ENCODE measurements around the gene ZRANB3. TPM values are rescaled to one million over a fixed set of nuclear protein-coding genes. Genes with fewer than 3 reads are reported as not detected.
A peak's percentile ranks its signal among the peaks of the same experiment; 100 is the strongest.

ZRANB3 gene
- total RNA-seq (1 to 10 TPM; 5.7 to 7.2 TPM), polyA plus RNA-seq (1 to 10 TPM; 2.5 TPM)

DNA sequence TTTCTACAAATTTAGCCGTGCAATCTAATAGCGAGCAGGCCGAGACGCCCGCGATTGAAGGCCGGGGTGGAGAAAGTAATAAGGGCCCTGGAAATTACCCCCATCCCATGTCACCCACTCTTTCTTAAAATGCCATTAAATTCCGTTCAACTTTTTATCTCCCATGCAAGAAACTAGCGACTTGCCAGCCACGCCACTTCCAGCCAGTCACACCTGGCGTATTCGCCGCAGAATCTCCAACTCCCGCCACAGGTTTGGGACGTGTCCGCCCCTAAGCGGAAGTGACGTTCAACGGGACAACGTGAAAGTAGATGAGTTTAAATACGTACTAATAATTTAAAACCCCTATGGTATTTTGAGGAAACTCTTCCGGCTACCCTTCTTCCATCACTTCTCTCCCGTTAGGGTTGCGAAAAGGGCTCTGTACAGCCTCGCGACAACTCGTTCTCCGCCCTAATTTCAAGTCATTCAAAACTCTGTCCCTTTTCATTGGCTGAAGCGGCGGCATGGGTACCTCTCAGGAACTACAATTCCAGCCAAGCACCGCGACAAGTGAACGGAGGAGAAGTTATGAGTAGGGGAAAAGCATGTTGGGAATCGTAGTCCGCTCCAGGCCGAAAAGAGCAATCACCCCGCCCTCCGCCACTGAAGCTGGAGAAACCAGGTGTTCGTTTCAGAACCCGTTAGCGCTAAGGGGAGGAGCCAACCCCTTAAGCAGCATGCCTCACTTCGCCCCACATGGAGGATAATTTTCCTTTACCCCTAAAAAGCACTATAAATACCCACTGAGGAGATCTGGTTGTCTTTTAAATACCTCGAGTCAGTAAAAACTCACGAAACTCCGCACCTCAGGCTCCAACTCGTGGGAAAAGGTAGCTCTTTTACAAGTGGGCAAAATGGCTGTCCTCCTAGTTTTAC lies at the start of gene ZRANB3:
Gene ZRANB3 (minus strand): TSS at position 906 of the 918 bp plus-strand sequence.
- H3K36me3 ChIP-seq (ENCODE audit: control insufficient read depth in 4 of 4, insufficient read depth in 3 of 4, low read depth in 1 of 4, low read length in 3 of 4): no peaks in the 10 kb centered on the region
- under 1% methylated on average over 46 of the region's 46 CpGs for WGBS
- peak in 1 of 2 donors; percentile 39 for TF ChIP-seq RXRA (IDR thresholded peaks at IDR 0.05)
- peak; percentile 55 for TF ChIP-seq MAX (IDR thresholded peaks at IDR 0.05)
- TF ChIP-seq SP1 (IDR thresholded peaks at IDR 0.05): no peak
- TF ChIP-seq EGR1 (IDR thresholded peaks at IDR 0.05; ENCODE audit: low read depth in 2 of 2): peak in 1 of 2 donors; percentile 12
- peak; percentile 53 for TF ChIP-seq TAF1 (conservative IDR thresholded peaks at IDR 0.05)
- TF ChIP-seq, protein P1, sequence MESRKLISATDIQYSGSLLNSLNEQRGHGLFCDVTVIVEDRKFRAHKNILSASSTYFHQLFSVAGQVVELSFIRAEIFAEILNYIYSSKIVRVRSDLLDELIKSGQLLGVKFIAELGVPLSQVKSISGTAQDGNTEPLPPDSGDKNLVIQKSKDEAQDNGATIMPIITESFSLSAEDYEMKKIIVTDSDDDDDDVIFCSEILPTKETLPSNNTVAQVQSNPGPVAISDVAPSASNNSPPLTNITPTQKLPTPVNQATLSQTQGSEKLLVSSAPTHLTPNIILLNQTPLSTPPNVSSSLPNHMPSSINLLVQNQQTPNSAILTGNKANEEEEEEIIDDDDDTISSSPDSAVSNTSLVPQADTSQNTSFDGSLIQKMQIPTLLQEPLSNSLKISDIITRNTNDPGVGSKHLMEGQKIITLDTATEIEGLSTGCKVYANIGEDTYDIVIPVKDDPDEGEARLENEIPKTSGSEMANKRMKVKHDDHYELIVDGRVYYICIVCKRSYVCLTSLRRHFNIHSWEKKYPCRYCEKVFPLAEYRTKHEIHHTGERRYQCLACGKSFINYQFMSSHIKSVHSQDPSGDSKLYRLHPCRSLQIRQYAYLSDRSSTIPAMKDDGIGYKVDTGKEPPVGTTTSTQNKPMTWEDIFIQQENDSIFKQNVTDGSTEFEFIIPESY (IDR thresholded peaks at IDR 0.05): peak; percentile 98
- no peak for TF ChIP-seq HNF4A (conservative IDR thresholded peaks at IDR 0.05)
- TF ChIP-seq FOXA2 (IDR thresholded peaks at IDR 0.05): no peak
- TF ChIP-seq, protein P2, sequence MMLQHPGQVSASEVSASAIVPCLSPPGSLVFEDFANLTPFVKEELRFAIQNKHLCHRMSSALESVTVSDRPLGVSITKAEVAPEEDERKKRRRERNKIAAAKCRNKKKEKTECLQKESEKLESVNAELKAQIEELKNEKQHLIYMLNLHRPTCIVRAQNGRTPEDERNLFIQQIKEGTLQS (IDR thresholded peaks at IDR 0.05): no peak
- TF ChIP-seq, protein P3, sequence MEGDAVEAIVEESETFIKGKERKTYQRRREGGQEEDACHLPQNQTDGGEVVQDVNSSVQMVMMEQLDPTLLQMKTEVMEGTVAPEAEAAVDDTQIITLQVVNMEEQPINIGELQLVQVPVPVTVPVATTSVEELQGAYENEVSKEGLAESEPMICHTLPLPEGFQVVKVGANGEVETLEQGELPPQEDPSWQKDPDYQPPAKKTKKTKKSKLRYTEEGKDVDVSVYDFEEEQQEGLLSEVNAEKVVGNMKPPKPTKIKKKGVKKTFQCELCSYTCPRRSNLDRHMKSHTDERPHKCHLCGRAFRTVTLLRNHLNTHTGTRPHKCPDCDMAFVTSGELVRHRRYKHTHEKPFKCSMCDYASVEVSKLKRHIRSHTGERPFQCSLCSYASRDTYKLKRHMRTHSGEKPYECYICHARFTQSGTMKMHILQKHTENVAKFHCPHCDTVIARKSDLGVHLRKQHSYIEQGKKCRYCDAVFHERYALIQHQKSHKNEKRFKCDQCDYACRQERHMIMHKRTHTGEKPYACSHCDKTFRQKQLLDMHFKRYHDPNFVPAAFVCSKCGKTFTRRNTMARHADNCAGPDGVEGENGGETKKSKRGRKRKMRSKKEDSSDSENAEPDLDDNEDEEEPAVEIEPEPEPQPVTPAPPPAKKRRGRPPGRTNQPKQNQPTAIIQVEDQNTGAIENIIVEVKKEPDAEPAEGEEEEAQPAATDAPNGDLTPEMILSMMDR (IDR thresholded peaks at IDR 0.05; ENCODE audit: low read depth, low read length, missing input control): no peak
- TF ChIP-seq FOXA1 (IDR thresholded peaks at IDR 0.05): no peak
- peak; percentile 98 for TF ChIP-seq YY1 (IDR thresholded peaks at IDR 0.05)
- TF ChIP-seq NR2F2 (IDR thresholded peaks at IDR 0.05): peak; percentile 7
- no peak for TF ChIP-seq HNF4G (IDR thresholded peaks at IDR 0.05)
- peak; percentile 82 to 91 for TF ChIP-seq GABPA (IDR thresholded peaks at IDR 0.05 in 1 of 2, conservative IDR thresholded peaks at IDR 0.05 in 1 of 2)
- TF ChIP-seq, protein P4, sequence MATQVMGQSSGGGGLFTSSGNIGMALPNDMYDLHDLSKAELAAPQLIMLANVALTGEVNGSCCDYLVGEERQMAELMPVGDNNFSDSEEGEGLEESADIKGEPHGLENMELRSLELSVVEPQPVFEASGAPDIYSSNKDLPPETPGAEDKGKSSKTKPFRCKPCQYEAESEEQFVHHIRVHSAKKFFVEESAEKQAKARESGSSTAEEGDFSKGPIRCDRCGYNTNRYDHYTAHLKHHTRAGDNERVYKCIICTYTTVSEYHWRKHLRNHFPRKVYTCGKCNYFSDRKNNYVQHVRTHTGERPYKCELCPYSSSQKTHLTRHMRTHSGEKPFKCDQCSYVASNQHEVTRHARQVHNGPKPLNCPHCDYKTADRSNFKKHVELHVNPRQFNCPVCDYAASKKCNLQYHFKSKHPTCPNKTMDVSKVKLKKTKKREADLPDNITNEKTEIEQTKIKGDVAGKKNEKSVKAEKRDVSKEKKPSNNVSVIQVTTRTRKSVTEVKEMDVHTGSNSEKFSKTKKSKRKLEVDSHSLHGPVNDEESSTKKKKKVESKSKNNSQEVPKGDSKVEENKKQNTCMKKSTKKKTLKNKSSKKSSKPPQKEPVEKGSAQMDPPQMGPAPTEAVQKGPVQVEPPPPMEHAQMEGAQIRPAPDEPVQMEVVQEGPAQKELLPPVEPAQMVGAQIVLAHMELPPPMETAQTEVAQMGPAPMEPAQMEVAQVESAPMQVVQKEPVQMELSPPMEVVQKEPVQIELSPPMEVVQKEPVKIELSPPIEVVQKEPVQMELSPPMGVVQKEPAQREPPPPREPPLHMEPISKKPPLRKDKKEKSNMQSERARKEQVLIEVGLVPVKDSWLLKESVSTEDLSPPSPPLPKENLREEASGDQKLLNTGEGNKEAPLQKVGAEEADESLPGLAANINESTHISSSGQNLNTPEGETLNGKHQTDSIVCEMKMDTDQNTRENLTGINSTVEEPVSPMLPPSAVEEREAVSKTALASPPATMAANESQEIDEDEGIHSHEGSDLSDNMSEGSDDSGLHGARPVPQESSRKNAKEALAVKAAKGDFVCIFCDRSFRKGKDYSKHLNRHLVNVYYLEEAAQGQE (IDR thresholded peaks at IDR 0.05): no peak
- peak in 1 of 2 donors; percentile 49 for TF ChIP-seq JUND (IDR thresholded peaks at IDR 0.05)
- TF ChIP-seq RAD21 (IDR thresholded peaks at IDR 0.05): no peak

More for the DNA sequence above, at the start of gene ZRANB3:
- H3K9ac ChIP-seq (ENCODE audit: low read depth in 1 of 2, low read length in 2 of 2): peak within 1 kb of the TSS; percentile 92 to 99
- peaks cover 2 to 14% (median 9%) of the 10 kb centered on the region in 4 donors for H3K4me1 ChIP-seq (ENCODE audit: control insufficient read depth in 4 of 4, insufficient read depth in 4 of 4, low read length in 3 of 4)
- H3K27me3 ChIP-seq (ENCODE audit: control insufficient read depth in 4 of 4, insufficient read depth in 4 of 4, low read length in 3 of 4): no peaks in the 10 kb centered on the region
- peak within 1 kb of the TSS; percentile 89 to 100 (median 98) for H3K4me3 ChIP-seq (ENCODE audit: low read depth in 1 of 3, low read length in 3 of 3)
- no peaks in the 10 kb centered on the region for H3K9me3 ChIP-seq (ENCODE audit: control insufficient read depth in 4 of 4, low read length in 3 of 4)
- peak within 1 kb of the TSS; percentile 95 to 98 for H3K27ac ChIP-seq (ENCODE audit: low read depth in 1 of 2, low read length in 2 of 2)
- peak; percentile 85 for DNase-seq (ENCODE audit: low spot score)

Measured in liver (tissue), 9 donors.